T-helper 2 cell (primary cell): ENCODE results near the gene ZBP1.

Experiments used
- DNase-seq, 5 experiments: peaks; one replicate each; pipeline versions ENCODE4 v3.0.0 to v3.0.0-alpha.2; 2012 to 2022

The ZBP1 gene

DNA sequence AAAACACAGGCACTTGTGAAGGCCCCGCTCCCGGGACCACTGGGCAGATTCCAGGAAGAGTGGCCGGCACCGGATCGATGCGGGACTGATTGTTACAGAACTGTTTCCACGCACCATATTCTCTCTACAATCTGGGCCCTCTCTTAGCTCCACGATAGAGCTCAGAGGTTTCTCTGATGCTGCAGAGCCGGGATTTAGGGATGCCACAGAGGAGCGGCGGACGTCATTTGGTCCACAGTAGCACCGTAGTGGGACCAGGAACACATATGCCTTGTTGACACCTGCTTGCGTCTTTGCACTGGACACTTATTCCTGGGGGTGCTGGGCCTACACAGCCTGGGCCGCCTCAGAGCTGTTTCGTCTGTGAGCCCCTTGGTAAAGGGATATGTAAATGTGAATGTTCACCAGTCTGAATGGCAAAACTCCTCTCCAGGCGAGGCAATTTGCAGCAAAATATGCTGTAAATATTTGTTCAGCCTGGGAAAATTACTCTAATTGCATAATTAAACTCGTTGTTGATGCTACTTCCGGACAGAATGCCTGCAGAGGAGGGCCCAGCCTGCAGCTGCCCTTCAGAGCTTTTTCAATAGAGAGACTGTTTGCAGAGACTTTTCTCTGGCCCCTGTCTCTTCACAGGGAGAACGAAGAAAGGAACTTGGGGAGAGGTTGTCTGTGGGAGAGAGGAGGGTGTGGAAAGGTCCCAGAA lies 49.9 kb downstream of the ZBP1 start:
- DNase-seq, result no peak

DNA sequence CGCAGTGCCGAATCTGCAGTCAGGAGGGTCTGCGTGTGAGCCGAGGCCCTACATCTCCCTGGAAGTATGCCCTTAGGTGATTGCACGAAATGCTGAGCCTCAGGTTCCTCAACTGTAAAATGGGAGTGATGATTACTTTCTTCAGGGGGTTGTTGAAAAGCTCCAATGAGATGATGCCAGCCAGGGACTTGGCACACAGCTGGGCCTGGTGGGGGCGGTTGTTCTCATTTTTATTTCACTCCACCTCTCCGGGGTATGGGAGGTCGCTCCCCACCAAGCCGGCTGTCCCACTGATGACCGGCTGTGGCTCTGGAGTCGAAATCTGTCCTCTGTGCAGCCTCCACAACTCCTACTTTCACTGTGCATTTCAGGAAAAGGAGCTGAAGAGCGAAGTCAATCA lies 51.3 kb downstream of the ZBP1 start:
- no peak for DNase-seq

DNA sequence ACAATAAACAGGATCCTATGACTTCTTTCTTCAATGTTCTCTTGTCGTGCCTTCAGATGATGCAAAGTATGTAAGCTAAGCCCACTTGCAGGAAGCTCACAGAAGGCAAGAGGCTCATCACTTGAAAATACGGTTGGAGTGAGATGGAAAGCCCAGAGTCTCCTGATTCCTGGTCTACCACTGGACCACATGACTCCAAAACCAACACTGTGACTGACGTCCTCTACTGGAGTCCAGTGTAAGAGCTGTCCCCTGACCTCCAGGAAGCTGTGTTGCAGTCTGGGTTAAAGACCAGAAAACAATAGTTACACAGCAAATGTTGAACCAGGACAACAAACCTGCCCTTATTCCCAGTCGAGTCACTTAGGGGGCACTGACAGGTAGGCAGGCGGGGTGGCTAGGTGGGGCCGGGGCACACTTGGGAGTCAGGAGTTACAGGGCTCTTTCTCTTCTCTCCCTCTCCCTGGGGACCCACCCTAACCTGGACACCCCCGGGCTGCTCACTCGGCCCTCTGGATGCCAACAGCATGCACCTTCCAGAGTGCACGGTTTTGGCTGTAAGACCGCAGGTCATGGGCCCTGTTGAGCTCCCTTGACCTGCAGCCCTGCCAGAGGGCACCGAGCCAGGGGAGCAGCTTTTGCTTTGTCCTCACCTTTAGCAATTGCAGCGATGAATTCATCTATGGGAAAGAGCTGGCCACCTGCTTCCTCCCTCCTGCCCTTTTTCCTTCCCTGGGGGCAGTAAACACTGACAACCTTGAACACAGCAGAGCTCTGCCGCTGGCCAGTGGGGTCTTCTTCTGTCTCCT lies 51.9 kb downstream of the ZBP1 start:
- no peak for DNase-seq

DNA sequence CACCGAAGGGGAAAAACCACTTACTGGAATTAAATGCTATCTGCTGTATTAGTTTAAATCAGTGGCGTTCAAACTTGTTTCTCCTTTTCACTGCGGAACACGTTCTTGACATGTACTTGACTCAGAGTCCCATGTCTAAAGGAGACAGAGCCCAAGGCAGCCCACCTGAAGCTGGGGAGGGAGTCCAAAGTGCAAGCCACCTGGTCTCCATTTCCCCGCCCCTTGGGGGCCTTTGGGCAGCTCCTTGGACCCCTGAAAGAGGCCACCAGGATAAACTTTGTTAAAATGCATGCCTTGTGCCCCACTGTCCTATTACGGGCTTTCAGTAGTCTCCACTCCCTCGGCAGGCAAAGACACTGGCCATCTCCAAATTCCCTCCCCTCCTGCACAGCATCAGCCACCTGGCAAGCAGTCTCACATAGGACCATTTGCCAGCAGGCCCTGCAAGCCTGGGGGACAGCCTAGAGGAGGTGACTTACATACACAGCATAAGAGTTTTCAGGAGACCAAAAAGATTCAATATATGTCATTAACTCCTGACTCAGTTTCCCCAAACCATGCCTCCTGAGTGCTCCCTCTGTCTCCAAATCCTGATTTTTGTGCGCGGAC lies 52.7 kb downstream of the ZBP1 start:
- DNase-seq, result no peak

- DNase-seq, result no peak
Measured at GRCh38 chr20:57566803-57567459, 53.3 kb downstream of the ZBP1 start.

GRCh38 chr20:57566399-57566798 lies 53.8 kb downstream of the ZBP1 start:
- DNase-seq, result no peak

GRCh38 chr20:57564951-57565642 lies 55.1 kb downstream of the ZBP1 start:
- no peak for DNase-seq

DNA sequence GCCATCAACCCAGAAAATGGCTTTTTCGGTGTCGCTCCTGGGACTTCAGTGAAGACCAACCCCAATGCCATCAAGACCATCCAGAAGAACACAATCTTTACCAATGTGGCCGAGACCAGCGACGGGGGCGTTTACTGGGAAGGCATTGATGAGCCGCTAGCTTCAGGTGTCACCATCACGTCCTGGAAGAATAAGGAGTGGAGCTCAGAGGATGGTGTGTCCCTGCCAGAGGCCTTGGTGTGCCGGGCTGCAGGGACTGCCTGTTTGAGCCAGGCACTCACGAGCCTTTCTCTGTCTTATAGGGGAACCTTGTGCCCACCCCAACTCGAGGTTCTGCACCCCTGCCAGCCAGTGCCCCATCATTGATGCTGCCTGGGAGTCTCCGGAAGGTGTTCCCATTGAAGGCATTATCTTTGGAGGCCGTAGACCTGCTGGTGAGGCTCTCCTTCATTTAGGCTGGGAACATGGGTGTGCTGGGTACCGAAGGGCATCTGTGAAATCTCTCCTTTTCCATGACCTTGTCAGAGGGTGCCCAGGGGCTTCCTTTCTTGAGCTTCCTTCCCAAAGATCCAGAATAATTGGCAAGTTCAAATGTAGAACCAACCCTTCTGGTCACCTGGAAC lies 55.9 kb downstream of the ZBP1 start:
- DNase-seq, result no peak

- no peak for DNase-seq
Measured at GRCh38 chr20:57563522-57563921, 56.7 kb downstream of the ZBP1 start.

- no peak for DNase-seq
Measured at GRCh38 chr20:57562541-57563465, 57.4 kb downstream of the ZBP1 start.

DNA sequence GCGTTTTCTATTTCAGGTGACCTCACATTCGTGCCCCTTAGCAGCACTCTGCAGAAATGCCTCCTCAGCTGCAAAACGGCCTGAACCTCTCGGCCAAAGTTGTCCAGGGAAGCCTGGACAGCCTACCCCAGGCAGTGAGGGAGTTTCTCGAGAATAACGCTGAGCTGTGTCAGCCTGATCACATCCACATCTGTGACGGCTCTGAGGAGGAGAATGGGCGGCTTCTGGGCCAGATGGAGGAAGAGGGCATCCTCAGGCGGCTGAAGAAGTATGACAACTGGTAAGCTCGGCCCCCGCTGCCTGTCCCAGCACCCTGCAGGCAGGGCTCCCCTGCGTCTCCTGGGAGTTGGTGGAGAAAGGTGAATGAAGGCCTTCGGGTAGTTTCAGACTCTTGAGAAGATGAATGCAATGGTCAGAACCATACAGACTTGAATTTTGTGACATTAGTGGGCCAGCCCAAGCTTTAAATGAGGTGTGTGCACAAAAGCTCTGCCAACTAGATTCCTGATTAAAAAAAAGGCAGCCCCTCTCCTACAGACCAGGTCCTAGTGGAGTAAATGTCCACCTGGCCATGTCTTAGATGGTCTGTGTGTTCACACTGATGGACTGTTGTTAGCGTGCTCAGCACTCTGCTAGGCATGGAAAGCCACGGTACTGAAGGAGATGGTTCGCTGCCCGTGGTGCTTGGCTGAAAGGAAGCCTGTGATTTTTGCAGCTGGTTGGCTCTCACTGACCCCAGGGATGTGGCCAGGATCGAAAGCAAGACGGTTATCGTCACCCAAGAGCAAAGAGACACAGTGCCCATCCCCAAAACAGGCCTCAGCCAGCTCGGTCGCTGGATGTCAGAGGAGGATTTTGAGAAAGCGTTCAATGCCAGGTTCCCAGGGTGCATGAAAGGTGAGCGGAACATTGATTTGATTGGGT lies 58.6 kb downstream of the ZBP1 start:
- DNase-seq, result no peak

DNA sequence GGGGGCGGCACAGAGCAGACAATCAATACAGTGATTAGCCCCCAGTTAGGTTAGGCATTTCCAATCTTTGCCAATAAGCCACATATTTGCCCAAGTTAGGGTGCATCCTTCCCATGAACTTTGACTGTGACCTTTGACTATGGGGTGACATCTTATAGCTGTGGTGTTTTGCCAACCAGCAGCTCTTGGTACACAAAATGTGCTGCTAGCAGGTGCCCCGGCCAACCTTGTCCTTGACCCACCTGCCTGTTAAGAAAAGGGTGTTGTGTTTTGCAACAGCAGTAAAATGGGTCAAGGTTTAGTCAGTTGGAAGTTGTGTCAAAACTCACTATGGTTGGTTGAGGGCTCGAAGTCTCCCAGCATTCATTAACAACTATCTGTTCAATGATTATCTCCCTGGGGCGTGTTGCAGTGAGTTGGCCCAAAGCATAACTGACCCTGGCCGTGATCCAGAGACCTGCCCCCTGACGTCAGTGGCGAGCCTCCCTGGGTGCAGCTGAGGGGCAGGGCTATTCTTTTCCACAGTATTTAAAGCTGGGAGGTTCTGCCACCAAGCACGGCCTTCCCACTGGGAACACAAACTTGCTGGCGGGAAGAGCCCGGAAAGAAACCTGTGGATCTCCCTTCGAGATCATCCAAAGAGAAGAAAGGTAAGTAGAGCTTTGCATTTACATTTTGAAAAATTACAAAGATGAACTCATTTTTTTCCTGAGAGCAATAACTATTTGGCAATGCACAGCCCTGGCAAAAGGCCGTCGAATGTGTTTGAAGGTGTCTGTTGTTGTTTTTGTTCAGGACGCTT lies 59.5 kb downstream of the ZBP1 start, which contains the start of gene PCK1:
PCK1 (plus strand) TSS at position 557 of the 802 bp plus-strand sequence. CDS start 302 bp downstream, outside the sequence.
- DNase-seq, result no peak

DNA sequence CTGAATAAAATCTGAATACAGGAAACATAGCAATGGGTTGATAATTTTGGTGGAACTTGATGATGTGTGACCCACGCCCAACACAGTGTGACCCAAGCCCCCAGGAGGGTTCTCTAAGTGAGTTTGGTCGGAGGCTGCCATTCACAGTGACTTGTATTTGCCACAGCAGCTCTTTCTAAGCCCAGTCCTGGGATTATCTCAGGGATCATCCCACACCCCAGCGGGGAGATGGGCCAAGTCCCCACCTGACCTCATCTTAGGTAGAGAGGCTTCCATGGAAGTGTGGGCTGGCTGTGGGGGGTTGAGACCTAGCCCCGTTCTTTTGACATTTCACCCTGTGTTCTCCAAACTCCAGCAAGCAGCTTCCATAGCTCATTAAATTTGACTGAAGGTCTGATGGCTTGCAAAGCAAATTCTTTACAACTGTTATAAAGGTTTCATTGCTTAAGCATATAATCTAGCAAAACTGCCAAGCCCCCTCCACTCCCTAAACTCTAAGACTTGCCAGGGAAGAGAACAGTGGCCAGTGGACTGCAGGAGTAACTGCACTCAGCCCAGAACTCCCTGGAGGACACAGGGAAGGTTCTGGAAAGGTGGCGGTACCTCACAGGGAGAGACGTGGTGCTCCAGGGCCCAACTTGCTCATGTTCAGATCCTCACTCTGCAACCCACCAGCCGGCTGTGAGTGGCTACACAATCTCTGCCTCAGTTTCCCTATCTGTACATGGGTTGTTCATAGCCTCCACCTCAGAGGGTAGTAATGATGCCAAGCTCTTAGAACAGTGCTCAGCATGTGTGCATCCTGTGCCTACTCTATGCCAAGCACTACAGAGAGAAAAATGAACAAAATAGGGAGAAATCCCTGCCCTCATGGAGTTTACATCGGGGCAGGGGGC lies 60.3 kb downstream of the ZBP1 start:
- DNase-seq, result no peak

DNA sequence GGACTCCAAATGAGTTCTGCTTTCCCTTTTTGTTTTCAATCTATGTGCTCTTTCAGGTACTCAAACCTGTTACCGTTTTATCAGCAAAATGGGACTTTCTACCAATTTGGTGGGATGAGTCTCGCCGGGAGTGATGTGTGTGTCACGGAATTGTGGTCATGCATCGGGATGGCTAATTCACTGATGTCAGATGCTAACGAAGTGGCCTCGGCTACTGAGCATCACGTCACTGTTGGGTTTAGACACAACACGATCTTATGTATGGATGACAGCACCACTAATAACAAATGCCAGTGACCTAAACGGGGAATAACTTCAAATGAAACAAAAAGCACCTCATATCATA lies 61.0 kb downstream of the ZBP1 start:
- DNase-seq, result no peak

GRCh38 chr20:57558614-57559288 lies 61.5 kb downstream of the ZBP1 start:
- no peak for DNase-seq

DNA sequence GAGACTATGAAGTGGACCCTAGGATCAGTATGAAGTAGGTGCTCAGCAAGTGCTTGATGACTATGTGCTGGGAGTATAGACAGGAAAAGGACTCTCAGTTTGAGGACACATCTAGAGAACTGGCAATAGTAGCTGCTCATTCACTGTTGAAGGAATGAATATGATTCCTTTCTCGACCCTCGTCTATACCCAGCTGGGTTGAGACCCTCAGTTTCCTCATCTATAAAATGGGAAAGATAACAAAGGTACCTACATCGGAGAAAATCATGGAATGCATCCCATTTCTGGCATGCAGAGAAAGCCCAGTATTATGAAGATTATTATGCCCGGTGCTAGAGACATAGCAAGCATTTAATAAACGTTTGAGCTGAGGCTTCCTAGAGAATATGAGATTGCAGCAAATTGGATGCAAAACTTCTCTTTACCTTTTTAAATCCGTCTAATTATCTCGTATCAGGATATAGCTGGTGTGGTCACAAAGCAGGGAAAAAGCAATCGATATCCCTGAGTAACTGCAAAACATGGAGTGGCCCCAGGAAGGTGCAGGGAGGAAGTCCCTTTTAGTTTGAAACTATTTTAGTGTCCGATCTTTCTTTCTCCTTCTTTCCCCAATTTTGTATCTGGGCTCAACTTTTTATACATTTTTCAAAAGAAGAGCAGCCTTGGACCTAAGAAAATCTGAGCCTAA lies 62.2 kb downstream of the ZBP1 start:
- DNase-seq, result no peak

DNA sequence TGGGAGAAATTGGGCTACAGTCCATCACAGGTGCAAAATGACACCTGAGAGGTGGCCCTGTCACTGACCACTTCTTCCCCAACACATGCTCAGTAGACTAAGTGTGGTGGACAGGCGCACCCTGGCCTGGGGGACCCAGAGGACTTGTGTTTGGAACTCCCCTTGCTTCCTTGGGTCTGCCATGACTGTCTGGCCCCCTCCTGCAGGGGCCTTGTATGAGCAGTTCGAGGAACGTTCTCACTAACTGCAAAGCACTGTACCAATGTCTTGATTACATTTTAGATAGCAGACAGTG lies 63.3 kb downstream of the ZBP1 start:
- DNase-seq, result no peak
